Measurements from ENCODE around the gene KDM5D.

GRCh38 chrY:19698495-19698894, 46.0 kb downstream of the KDM5D start:
- TF ChIP-seq YY1 (IDR thresholded peaks at IDR 0.05; ENCODE audit: low read depth) (no peak), EP300 (IDR thresholded peaks at IDR 0.05; ENCODE audit: borderline replicate concordance) (no peak), CREB1 (IDR thresholded peaks at IDR 0.05; ENCODE audit: low read depth) (no peak), CEBPB (IDR thresholded peaks at IDR 0.05) (no peak), EGR1 (IDR thresholded peaks at IDR 0.05) (no peak), RAD21 (IDR thresholded peaks at IDR 0.05; ENCODE audit: low read depth) (no peak), FOXM1 (IDR thresholded peaks at IDR 0.05; ENCODE audit: borderline replicate concordance, low read depth) (no peak), USF1 (IDR thresholded peaks at IDR 0.05) (no peak), REST (IDR thresholded peaks at IDR 0.05; ENCODE audit: low read depth) (no peak), MAX (IDR thresholded peaks at IDR 0.05) (no peak), NFIC (IDR thresholded peaks at IDR 0.05) (no peak)
